Stimulated activated CD8-positive, alpha-beta memory T cell treated with anti-CD3 and anti-CD28 coated beads, Interleukin-4, amount 100 ng/mL, for 48 hours (primary cell): ENCODE results near the gene ZNF646.

Experiments used
- DNase-seq: peaks from one replicate; pipeline ENCODE4 v3.0.0-alpha.2; 2020

The ZNF646 gene

GRCh38 chr16:31067342-31067741 is 6.9 kb upstream of the ZNF646 start:
- no peak for DNase-seq

DNA sequence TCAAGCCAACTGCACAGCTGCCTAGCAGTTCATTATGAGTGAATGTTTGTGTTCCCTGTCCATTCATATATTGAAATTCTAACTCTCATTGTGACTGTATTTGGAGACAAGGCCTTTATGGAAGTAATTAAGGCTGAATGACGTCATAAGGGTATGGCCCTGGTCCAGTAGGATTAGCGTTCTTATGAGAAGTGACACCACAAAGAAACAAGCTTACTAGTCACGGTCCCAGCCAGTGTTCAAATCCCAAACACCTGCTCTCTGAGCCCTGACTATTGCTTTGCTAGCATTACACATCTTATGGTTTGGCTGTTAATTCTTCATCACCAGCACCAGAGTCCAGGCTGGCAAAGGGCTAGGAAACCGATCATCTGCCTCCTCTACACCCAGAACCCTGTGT is 2.4 kb upstream of the ZNF646 start:
- no peak for DNase-seq

DNA sequence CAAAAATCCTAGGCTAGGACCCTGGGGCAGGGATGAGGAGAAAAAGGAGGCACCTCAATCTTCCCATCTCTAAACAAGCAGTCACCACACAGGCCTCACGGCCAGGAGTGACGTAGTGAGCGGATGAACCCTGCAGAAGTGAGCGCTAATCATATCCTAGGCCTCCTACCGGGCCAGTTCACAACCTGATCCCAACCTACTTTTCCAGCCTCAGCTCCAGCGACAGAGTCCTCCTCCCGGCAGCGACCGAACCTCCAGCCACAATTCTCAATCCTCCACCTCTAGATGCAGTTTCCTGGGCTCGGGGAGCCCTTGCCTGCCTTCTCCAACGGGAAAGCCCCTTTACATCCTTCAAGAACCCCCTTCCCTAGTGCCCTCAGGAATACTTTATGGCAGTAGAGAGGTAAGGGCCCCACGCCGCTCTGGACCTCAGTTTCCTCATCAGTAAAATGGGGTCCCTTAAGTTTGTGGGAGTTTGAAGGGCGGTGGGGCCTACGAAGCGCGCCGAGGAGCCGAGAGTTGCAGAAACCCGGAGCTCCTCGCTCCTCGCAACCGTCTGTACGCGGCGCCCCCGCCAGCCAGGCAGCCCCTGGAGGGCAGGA is 1.6 kb upstream of the ZNF646 start:
- DNase-seq: peak; percentile 57

DNA sequence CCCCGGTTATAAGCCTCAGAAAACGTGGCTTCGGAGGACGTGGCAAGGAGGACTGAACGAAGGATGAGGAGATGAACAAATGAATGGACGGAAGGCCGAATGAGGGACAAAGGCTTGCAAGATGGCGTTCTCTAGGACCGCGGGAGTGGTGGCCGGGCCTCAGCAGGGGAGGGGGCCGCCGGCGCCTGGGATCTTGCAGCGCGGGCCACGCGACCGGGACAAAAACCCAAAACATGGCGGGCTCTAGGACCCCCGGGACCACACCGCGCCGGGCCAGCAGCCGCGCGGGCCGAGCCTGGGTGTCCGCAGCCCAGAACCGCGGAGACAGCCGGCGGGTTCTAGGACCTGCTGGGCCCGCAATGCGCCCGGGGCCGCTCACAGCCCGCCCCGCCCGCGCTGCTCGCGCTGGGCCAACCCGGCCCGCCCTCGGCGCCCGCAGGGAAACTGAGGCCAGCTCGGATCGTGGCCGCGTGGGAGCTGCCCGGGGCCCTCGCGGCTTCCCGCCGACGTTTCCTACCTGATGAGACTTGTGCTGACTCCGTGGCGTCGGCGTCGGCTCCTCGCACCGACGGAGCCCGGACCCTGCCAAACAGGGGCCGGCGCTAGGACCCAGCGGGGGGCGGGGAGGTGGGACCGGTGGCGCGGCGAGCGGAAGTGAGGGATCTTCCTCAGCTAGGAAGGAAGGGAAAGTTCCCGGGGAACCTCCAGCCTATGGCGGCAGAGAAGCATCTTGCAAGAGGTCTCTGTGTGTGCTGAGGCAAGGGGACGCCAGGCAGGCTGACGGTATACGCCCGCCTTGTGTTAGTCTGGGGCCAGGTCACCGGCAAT is 866 bp upstream of the ZNF646 start:
- DNase-seq: peak; percentile 94

GRCh38 chr16:31074814-31075183 is 577 bp downstream of the ZNF646 start:
- DNase-seq: no peak

GRCh38 chr16:31076319-31076718 is 2.1 kb downstream of the ZNF646 start:
- no peak for DNase-seq

- DNase-seq: no peak
Measured at GRCh38 chr16:31077024-31077423, 2.8 kb downstream of the ZNF646 start.

GRCh38 chr16:31077592-31078396 is 3.6 kb downstream of the ZNF646 start:
- no peak for DNase-seq

DNA sequence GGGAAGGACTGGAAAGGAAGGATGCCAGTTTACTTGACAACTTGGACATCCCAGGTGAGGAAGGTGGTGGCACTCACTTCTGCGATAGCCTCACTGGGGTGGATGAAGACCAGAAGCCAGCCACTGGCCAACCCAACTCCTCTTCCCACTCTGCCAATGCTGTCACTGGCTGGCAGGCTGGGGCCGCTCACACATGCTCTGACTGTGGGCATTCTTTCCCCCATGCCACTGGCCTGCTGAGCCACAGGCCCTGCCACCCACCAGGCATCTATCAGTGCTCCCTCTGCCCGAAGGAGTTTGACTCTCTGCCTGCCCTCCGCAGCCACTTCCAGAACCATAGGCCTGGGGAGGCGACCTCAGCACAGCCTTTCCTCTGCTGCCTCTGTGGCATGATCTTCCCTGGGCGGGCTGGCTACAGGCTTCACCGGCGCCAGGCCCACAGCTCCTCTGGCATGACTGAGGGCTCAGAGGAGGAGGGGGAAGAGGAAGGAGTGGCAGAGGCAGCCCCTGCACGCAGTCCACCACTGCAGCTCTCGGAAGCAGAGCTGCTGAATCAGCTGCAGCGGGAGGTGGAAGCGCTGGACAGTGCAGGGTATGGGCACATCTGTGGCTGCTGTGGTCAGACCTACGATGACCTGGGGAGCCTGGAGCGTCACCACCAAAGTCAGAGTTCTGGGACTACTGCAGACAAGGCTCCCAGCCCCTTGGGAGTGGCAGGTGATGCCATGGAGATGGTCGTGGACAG is 4.5 kb downstream of the ZNF646 start:
- DNase-seq: no peak

- DNase-seq: no peak
Measured at GRCh38 chr16:31079342-31079944, 5.2 kb downstream of the ZNF646 start.

DNA sequence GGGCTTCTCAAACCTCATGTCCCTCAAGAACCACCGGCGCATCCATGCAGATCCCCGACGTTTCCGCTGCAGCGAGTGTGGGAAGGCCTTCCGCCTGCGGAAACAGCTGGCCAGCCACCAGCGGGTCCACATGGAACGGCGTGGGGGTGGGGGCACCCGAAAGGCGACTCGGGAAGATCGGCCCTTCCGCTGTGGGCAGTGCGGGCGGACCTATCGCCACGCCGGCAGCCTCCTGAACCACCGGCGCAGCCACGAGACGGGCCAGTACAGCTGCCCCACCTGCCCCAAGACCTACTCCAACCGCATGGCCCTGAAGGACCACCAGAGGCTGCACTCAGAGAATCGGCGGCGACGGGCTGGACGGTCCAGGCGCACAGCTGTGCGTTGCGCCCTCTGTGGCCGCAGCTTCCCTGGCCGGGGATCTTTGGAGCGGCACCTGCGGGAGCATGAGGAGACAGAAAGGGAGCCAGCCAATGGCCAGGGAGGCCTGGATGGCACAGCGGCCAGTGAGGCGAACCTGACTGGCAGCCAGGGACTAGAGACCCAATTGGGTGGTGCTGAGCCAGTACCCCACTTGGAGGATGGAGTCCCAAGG is 5.9 kb downstream of the ZNF646 start:
- DNase-seq: no peak

- DNase-seq: no peak
Measured at GRCh38 chr16:31080756-31081419, 6.7 kb downstream of the ZNF646 start.

- no peak for DNase-seq
Measured at GRCh38 chr16:31081428-31082351, 7.5 kb downstream of the ZNF646 start.

DNA sequence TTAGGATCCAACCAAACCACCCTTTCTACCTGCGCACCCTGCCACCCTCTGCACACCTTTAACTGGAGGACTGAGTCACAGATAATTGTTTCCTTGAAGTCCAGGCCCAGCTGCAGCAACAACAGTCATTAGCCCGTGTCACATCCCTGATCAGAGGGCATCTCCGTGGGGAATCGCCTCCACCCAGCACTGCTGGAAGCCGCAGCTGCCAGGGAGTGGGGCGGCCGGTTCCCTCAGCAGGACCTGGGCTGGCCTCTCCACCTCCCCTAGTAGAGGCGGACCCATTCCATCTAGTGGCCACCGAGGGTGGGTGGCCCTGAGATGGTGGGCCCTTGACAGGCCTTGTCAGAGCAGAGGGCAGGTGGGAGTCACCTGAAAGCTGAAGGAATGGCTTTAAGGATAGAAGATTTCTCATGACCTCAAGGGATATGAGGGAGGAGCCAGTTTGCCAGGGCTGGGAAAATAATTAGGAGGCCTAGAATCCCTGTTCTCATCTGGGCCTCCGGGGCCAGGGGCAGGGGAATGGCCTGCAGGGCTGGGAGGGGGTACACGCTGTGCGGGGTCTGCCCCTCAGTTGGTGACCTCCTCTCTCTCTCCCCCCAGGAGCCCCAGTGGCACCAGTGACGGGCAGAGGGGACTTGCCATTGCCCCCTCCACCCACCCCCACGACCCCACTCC is 8.3 kb downstream of the ZNF646 start:
- DNase-seq: no peak

DNA sequence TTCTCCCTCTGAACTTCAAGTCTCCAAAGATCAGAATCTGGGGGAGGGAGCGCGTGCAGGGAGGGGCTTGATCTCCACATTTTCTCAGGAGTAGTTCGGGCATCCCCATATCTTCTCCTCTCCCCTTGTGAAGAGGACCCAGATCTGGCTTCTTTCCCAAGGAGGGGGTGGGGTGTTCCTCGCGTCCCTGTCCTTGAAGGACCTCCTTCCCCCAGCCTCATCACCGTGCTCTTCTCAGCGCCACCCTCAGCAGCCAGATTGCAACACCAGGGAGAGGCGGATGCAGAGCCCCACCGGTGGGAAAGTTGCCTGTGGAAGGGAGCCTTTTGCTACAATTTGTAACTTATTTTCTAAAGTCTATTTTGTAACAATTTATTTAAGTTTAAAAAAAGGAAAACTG is 8.9 kb downstream of the ZNF646 start:
- no peak for DNase-seq

DNA sequence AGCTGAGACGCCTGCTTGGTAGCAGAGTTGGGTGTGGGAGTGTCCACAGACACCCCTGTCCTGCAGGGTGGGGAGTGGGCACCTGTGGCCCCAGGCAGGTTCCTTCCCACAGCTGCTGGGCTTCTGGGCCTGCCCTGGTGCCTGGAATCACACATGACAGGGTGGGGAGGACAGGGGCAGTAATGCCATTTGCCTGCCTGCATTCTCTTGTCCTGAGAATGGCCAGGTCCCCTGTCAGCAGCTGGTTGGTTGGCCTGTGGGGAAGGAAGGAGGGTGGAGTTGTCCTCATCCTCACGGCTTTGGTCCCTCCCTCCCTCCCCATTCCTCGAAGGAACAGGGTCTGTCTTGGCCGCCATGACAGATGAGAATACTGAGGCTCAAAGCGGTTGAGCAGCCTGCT is 9.3 kb downstream of the ZNF646 start:
- no peak for DNase-seq

GRCh38 chr16:31083981-31084380 is 9.8 kb downstream of the ZNF646 start:
- DNase-seq: no peak

DNA sequence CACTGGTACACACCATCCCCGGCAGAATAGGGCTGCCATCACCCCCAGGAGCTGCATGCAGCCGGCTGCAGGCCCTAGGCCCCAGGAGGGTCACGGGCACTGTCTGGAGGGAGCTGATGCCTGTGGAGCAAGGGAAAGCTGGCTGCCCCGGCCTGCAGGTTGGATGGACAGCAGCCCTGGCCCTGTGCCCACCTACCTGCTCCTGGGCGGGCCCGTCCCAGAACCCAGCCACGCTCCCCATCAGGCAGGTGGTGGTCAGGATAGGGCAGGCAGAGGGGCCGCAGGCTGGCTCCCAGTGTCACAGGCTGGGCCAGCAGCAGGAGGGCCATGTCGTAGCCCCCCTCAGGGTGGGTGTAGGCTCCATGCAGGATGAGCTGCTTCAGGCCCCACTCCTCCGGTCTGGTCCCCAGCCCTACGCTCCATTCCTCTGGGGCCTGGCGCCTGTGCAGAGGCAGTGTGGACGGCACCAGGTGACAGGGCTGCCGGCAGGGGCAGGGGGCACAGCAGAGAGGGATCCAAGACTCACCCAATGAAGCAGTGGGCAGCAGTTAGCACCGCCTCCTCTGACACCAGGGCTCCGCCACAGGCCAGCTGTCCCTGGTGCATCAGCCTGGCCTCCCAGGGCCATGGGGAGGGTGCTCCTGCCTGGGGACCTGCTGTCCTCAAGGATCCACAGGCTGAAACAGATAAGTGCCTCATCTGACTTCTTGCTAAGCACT is 10.5 kb downstream of the ZNF646 start:
- DNase-seq: no peak

GRCh38 chr16:31085411-31085810 is 11.2 kb downstream of the ZNF646 start:
- no peak for DNase-seq
